Stimulated activated CD8-positive, alpha-beta memory T cell treated with anti-CD3 and anti-CD28 coated beads, Interleukin-7, amount 100 ng/mL, for 24 hours (primary cell): ENCODE data around the gene EPHA7.

Experiments used
- DNase-seq: peaks from one replicate; pipeline ENCODE4 v3.0.0-alpha.2; 2020; ENCODE audit warnings: low read depth

The EPHA7 gene

DNA sequence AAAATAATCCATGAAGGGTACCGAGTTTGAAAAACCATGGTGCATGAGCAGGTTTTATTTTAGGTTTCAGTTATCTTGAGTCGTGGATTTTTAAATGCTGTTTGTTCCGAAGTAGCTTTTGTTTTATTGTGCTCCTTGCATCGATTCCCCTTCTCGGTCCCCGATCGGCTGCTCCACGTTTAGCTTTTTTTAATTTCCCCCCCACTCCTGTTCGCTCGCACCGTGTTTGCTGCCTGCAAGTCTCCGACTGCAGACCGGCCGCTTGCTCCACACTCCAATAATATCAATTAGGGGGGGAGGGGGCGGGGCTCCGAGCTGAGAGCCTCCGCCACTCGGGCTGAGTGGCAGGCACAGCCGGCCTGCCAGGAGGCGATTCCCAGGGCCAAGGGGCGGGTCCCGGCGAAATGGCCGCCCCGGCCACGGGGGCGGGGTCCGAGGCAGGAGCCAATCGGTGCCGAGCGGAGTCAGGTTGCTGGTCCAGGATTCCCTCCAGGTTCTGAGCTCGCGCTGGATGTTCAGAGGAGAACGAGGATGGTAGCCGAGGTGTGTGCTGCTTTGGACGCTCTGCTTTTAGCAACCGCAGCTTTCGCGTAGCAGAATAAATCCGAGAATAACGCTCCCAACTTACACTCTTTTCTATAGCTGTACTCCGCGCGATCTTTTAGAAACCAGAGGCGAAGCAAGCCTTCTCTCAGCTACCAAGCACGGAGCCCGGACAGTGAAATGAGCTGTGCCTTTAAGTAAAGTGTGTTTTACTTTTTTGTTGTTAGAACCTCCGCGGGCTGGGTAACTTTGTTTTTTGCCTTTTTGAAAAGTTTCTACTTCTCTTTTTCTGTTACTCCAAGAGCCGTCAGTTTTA is at the start of gene EPHA7:
Gene EPHA7 (minus strand): TSS at position 256 of the 859 bp plus-strand sequence. CDS start 218 bp downstream, at position 38.
- DNase-seq: no peak

DNA sequence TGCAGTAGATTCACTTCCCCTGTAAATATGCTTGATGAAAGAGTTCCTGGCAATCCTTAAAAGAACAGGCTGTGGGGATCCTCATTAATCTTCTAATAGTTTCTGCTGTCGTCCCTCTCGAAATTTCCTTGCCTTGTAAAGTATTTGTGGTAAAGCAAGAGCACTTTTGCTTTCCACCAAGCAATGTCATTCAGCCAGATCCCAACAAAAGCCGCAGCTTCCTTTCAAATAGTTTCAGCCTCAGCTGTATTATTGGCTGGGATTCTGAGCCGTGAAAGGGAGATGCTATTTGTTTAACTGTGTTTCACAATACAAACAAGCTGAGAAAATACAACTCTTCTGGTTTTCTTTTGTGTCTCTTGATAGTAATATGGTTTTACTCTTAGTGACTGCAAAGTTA is 48.9 kb upstream of the EPHA7 start:
- no peak for DNase-seq

DNA sequence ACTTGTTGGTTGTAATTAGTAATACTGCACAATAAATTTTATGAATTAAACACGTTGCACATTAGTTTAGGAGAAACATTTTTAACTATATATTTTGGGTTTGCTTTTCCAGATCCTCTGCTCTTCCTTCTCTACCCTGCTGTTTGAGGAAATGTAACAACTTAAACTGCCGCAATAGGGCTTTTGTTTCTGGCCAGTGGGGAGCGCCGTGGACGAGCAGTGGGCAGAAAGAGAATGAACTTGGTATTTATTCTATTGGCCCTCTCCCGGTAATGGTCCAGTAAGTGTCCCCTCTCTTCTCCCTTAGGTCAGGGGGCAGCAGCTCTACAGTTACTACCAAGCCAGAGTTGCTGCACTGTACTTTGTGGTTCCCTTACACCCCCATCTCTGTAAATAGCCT is 35.2 kb upstream of the EPHA7 start:
- no peak for DNase-seq

DNA sequence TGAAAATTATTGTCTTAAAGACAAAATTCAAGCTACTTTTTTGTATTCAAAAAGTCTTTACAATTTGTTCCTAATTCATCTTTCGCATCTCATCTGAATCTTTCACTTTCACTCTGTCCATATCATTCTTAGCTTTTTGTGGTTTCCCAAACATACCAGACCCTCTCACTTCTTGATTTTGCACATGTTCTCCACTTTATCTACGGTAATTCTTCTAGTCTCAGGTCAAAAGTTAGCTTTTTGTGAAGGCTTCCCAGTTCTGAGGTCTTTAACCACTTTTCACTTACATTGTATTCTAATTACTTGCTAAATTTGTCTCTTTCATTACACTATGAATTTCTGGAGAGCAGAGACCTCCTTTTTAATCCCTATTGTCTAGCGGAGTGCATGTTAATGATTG is 34.6 kb upstream of the EPHA7 start:
- no peak for DNase-seq

DNA sequence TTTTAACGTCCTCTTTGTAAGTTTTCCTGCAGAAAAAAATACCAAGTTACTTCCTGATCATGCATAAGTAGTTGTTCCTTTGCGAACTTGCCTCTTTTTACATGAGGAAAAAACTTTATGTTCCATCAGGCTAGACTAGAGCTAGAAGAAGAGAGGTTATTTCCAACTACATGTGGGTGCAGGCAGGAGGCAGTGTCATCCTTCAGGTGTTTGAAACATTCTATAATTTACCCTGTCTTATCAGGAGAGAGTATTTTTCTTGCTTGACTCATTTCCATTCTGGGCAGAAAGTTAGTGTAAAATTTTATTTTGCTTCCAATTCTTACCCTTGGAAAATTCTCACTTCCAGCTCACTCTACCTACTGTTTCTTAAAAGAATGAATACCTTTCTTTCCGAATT is 28.5 kb upstream of the EPHA7 start:
- DNase-seq: no peak

DNA sequence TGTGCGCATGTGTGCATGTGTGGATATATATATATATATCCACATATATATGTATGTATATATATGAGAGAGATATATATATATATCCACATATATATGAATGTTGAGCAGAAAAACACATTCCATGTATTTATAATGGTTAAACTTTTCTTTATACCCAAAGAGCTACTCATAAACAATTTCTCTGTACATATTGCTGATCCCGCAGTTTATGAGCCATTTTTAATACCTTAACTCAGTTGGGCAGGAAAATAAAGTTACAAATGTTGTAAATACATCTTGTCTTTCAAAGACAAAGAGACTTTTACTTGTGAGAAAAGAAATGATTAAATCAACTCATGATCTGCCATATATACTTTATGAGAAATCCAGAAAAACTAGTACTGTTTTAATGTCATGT is 18.1 kb upstream of the EPHA7 start:
- DNase-seq: no peak

DNA sequence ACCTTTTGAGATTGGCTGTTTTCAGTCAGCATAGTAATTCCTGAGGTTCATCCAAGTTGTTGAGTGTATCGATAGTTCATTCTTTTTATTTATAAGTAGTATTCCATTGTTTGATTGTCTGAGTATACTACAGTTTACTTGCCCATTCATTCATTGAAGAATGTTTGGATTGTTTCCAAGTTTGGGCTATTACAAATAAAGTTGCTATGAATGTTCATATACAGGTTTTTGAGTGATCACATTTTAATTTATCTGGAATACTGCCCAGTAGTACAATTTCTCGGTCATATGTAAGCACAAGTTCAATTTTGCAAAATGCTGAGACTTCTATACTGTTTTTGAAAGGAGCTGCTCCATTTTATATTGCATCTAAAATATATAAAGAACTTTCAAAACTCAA is 14.2 kb upstream of the EPHA7 start:
- no peak for DNase-seq

DNA sequence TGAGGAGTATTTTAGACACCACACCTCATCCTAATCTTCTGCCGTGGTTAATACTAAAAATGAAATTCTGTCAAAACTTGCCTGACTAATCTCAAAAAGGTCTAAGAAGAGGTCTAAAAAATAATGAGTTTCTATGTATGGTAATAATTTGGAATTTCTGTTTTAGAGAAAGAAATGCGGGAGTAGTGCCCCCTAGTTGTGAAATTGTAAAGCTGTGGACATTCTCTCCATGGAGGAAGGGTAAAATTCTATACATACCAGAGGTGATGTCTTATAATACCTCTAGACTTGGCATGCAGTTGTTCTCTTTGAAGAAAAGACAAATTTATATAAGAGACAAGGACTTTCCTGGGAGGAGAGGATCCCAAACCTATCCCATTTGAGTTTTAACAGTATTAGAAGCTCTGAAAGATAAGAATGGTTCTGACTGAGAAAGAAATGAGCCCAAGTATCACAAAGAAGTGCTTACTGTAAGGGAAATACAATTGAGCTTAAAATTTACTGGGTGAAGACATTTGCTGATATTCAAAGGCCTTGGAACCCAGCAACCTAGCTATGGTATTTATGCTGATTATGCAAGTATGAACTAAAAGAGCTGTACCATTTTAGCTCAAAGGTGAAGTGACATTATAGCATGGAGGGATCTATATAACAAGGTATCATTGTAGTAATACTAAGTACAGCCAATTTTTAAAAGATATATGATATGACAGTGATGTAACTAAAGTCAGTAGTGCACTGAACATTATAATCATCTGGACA is 5.1 kb upstream of the EPHA7 start:
- no peak for DNase-seq

DNA sequence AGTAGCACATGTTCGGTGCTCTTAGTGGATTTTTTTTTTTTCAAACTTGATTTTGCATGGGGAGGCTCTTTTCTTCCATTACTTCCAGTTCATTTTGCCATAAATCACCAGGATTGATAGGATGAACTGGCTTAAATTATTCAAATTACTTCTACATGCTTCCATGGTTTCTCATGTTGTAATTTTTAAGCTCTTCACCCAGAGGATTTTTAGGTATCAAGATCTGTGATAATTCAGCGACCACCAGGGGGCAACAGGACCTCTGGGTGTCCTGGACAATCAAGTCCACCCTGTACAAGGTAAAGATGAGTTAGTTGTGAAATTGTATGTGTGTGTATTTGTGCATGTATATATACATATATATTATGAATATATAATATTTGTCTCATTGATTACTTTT is 4.2 kb upstream of the EPHA7 start:
- DNase-seq: no peak

DNA sequence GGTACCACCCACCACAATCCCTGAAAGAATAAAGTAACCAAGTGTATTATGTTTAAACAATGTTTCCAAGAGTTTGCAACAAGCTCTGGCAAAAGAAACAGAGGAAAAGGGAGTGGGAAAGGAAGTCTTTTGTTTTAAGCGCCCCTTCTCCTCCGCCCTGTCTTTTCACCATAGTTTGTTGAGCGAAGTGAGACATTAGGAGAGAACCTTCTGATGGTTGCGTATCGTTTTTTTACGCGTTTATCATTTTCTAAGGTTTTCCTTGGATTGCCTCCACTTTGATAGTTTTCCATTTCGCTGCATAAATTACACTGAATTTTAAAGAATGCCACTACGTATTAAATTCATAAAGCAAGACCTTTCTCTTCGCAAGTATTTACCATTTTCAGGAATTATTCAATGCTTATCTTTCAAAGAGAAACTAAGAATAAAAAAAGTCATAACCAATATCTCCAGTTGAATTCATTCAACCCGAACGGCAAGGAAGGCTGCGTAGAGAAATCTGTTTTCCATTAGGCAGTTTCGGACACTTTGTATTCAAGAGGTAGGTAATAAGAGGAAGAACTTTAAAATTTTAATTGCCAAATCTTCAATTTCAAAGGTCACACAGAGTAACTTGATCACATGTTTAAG is 920 bp upstream of the EPHA7 start:
- no peak for DNase-seq

DNA sequence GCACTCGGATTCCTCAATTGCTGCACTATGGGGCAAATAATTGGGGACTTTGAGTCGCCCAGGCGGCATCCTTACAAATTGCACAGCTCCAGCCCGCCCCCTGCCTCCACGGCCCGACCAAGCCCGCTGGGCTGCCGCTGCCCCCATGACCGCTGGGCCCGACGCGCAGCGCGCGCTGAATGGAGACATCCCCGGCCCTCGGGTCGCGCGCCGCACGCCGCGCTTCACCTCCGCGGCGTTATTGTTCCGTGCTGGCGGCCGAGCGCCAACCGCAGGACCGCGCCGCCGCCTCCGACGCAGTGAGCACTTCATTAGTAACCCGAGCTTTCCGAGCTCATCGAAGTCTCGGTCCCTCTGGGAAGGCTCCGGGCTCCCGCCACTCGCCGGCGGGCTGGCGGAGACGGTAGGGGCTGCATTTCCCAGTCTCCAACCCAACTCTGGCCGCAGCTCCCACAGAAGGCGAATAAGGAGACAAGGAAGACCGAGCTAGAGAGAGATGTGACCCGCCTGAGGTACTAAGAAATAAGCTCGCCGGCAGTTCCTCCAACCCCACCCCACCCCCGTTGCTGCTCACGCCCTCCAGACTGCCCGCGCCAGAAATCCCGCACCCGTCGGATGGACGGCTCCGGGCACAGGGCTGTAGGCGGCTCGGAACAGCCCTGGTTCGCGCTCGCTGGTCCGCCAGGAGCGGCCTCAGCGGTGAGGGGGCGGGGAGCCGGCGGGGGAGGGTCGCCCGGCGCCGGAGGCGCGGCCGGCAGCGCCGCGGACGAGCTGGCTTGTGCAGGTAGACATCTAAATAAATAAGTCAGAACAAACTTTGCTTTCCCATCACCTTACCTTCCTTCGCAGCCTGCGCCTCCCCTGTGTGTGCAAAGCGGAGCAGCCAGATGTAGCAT is 703 bp downstream of the EPHA7 start:
- no peak for DNase-seq

DNA sequence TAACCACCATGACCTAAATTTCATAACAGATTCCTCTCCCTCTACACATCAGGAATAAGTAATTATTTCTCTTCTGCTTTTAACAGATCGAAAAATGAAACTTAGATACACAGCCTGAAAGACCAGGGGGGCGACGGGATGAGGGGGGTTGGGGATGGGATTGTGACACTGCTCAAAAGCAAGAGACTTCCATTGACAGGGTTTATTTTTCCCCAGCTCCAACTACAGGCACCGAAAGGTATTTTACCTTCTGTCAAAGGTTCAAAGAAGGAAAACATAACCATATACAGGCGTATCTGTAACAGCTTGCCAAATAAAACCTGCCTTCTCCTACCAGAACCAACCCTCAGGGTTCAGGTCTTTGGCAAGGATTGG is 1.3 kb downstream of the EPHA7 start:
- no peak for DNase-seq

DNA sequence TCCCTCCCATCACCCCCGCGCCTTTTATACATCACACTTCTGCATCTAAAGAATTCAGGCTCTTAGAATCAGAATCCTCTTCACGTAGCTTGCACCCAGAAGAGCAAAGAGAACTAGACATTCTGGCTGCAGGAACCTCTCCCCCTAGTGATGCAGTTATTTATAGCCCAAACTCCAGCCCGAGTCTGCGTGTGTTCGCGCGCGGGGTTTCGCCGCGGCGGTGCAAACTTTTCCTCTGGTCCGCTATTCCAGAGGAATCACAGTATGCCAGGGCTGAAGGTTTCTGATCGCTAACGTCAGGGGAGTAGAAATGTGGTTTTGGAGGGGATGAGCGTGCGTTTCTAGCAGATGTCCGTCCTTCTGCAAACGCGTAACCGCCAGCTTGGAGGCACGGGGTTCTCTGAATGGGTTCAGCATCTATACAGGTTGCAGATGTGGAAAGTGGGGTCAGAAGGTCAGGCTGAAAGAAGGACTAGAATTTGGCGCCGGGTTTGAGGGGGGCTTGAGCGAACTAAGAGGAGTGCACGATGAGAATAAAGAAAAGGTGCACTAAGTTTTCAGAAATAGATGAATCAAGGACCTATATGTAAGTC is 1.8 kb downstream of the EPHA7 start:
- no peak for DNase-seq

DNA sequence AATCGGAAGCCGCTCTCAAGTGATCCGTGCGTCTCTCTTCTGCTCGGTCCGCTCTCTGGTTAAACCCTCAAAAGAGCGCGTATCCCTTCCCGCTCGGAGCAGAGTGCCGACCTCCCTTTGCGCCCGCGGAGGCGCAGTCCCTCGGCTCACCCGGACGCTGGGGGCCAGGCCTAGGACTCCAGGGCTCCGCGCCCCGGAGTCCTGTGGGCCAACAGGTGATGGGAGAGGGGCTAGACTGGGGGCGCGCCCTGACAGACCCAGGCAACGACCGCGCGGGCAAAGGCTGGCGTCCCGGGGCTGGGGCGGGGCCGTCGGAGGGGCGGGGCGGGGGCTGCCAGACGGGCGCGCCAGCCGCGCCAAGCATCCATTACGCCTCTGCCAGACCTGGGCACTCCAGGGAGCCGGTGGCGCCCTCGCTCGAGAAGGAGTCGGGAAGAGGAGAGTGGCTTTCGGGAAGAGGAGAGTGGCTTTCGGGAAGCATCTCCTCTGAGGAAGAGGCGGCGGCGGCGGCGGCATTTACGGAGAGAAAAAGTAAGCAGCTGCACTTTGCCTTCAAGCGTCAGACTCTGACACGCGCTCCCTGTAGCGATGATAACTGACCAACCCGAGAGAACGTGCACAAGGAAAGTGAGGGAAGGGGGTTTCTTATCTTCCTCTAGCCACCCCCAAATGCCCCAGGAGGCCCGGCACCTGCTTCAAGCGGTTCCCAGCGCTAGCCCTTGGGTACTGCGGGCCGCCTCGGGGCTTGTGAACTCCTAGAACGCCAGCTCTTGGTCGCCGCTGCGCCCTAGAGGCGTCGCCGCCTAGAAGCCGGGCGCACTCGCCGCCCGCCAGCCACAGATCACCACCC is 2.6 kb downstream of the EPHA7 start:
- no peak for DNase-seq

DNA sequence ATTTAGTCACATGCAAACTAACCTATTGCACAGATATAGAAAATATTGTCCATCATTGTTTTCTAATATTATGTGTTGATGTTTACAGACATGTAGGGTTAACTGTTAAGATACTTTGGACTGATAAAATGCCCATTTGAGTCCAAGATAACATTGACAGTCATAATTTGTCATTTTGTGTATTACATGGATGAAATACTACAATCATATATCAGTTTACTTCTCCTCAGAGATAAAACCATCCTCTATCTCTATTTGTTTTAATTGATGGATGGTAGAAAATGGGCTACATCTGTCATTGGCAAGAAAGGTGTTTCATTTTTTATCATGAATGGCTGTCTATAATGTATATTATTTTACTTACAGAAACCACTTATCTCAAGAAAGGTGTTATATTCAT is 6.2 kb downstream of the EPHA7 start:
- no peak for DNase-seq

DNA sequence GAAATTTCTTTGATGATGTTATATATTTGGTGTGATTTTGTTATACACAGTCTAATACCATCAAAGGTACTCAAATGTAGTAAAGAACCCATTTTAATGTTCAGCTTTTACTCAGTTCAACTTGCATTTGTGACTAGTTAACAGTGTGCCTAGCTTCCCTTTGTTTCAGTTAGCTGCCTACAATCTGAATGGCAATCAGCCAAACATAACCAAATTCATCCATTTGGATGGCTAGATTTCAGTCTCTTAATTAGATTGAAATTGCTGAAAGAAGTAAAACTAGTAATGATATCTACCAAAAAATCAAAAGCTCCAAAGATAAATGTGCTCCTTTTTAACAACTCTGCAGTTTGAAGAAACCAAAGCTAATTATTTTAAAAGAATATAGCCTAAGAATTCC is 6.9 kb downstream of the EPHA7 start:
- no peak for DNase-seq

DNA sequence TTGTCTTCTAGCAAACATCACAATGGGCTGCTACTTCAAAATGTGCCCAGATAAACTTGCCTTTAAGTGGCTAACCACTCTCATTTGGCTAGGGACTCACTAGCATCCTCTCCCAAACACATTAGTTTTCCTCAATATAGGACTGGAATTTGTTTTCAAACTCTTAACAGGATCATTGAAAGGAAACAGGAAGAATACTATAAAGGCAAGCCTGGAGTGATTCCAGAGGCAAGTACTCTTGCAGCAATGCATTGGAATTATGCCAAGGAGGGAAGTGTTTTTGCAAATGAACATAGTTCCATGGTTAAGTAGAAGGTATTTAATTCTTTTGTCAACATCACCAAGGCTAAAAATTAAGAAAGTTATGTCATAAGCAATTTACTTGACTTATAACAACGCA is 12.2 kb downstream of the EPHA7 start:
- no peak for DNase-seq

DNA sequence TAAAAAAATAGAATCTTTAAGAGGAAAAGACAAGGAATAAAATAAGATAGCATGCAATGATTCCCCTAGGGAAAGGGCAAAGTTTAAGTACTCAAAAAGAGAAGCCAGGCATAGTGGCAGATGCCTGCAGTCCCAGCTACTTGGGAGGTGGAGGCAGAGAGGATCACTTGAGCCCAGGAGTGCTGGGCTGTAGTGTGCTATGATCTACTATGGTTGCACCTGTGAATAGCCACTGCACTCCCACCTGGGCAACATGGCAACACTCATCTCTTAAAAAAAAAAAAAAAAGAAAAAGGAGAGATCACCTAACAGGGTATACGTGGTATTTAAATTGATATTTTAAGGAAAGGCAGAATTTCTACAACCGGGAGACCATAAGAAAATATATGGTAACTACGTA is 16.0 kb downstream of the EPHA7 start:
- no peak for DNase-seq

DNA sequence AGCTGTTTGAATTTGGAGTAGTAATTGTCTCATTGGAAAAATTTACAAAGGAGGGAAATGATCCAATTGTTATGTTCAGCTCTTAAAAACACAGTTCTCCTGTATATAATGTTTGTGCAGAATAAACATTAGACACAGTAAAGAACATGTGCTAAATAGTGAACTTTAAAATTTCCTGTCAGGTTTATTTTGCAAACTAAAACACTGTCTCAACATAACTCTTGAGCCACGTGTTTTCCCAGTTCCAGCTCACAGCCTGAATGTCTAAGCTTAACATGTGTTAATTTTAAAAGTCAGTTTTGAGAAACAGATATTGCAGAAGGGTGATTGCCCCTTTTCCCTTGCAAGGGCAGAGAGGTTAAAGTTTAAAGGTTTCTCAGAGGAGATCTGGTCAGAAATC is 20.6 kb downstream of the EPHA7 start:
- no peak for DNase-seq

DNA sequence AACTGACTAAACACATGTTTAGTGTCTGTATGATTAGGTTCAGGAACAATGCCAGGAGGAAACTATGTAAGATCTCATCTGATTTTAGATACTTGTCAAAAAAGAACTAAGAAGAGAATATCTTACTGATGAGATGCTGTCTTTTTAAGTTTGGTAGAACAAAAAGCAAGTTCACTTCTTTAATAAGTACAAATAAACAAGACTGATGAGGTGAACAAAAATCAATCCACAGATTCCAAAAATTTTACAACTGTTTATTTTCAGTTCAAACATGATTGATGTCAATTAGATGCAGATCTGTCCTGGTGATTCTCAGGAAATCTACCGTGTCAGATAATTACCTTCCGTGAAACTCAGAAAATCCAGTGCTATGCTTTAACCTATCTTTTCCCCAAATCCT is 24.9 kb downstream of the EPHA7 start:
- DNase-seq: no peak
